Hepatic stellate cell (primary cell): ENCODE data around the gene NLRP3.
"Not testable (repeated sequence)": the region's sequence is repeated elsewhere in the genome, so short reads cannot be mapped to it uniquely, and the experiment has no call there.

Source experiments
- DNase-seq: peaks from one replicate; pipeline ENCODE4 v3.0.0; 2011; ENCODE audit warnings: low spot score

NLRP3 gene

GRCh38 chr1:247390996-247391395, 25.0 kb upstream of the NLRP3 start:
- DNase-seq = no peak

GRCh38 chr1:247392088-247392487, 23.9 kb upstream of the NLRP3 start:
- no peak for DNase-seq

DNA sequence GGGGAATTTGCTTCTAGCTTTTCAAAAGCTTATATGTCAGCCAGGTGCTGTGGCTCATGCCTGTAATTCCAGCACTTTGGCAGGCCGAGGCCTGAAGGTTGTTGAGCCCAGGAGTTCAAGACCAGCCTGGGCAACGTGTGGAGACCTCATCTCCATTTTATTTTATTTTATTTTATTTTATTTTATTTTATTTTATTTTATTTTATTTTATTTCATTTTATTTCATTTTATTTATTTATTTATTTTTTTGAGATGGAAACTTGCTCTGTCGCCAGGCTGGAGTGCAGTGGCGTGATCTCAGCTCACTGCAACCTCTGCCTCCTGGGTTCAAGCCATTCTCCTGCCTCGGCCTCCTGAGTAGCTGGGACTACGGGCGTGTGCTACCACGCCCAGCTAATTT, 20.9 kb upstream of the NLRP3 start:
- not testable (repeated sequence) for DNase-seq

- DNase-seq = no peak
Measured at GRCh38 chr1:247400685-247401084, 15.3 kb upstream of the NLRP3 start.

- DNase-seq = no peak
Measured at GRCh38 chr1:247401310-247402119, 14.5 kb upstream of the NLRP3 start.

DNA sequence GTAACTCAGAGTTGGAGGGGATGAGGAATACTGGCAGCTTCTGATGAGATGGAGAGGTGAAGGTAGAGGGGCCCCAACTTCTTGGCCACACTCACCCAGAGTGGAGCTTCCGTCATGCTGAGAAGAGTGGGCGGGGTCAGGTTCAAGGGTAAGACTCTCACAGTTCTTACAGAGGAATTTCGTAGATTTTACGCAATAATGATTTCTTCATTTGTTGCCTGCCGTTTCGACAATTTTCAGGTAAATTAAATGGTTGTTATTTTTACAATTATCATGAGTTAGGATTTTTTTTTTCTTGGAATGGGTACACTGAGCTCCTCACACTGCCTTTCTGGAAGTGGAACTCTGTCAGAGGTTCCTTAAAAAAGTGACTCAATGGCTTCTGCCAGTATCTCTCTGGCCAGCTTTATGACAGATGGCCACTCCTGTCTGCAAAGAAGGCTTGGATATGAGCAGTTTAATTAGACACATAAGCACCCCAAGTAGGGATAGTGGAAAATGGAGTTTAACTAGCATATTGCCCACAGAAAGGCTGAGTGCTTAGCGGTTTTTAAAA, 13.8 kb upstream of the NLRP3 start:
- DNase-seq = no peak

GRCh38 chr1:247406014-247406656, 9.8 kb upstream of the NLRP3 start:
- no peak for DNase-seq

GRCh38 chr1:247407180-247407616, 8.8 kb upstream of the NLRP3 start:
- no peak for DNase-seq

- DNase-seq = no peak
Measured at GRCh38 chr1:247408100-247408499, 7.9 kb upstream of the NLRP3 start.

GRCh38 chr1:247409869-247410544, 6.0 kb upstream of the NLRP3 start:
- DNase-seq = no peak

GRCh38 chr1:247411621-247412327, 4.2 kb upstream of the NLRP3 start:
- no peak for DNase-seq

GRCh38 chr1:247417831-247418230, 1.9 kb downstream of the NLRP3 start:
- no peak for DNase-seq

DNA sequence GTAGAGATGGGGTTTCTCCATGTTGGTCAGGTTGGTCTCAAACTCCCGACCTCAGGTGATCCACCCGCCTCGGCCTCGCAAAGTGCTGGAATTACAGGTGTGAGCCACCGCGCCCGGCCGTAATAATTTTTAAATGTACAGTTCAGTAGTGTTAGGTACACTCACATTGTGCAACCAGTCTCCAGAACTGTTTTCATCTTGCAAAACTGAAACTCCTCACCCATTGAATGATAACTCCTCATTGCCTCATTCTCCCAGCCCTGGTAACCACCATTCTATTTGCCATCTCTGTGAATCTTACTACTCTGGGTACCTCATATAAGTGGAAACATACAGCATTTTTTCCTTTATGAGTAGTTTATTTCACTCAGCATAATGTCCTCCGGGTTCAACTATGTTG, 3.4 kb downstream of the NLRP3 start:
- DNase-seq = no peak

DNA sequence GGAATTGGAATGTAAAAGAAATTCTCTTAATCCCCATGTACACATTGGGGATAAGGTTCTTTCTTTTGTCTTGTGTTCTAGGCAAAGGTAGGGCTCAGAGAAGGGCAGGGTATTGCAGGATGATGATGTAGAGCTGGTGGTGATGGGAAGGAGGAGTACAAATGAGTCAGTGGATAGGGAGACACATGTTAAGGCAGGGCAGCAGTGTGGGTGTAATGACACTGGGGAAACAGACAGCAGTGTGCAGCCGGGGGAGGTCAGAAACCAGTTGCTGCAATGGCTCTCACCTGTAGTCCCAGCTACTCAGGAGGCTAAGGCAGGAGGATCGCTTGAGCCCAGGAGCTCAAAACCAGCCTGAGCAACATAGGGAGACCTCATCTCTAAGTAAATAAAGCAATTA, 5.1 kb downstream of the NLRP3 start:
- no peak for DNase-seq

DNA sequence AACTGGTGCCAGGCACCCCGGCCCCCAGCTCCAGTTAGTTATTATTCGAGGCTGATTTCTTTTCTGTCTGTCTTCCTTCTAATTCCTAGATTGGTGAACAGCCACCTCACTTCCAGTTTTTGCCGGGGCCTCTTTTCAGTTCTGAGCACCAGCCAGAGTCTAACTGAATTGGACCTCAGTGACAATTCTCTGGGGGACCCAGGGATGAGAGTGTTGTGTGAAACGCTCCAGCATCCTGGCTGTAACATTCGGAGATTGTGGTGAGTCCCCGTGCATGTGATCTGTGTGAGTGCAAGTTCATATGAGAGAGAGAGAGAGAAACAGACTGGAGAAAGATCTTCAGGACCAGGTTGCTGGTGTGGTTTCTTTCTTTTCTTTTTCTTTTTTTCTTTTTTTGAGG, 13.5 kb downstream of the NLRP3 start:
- no peak for DNase-seq

- DNase-seq = no peak
Measured at GRCh38 chr1:247430434-247430833, 14.5 kb downstream of the NLRP3 start.

DNA sequence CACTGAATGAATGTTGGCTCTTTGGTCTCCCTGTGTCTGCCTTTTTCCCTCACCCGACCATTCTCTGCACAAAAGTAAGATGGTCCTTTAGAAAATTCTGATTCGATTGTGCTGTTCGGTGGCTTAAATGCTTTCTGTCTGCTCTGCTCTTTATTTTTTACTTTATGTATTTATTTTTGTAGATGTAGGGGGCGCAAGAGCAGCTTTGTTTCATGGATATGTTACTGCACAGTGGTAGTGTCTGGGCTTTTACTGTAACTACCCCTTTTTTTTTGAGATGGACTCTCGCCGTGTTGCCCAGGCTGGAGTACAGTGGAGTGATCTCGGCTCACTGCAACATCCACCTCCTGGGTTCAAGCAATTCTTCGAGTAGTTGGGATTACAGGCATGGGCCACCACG, 15.7 kb downstream of the NLRP3 start:
- DNase-seq = no peak

DNA sequence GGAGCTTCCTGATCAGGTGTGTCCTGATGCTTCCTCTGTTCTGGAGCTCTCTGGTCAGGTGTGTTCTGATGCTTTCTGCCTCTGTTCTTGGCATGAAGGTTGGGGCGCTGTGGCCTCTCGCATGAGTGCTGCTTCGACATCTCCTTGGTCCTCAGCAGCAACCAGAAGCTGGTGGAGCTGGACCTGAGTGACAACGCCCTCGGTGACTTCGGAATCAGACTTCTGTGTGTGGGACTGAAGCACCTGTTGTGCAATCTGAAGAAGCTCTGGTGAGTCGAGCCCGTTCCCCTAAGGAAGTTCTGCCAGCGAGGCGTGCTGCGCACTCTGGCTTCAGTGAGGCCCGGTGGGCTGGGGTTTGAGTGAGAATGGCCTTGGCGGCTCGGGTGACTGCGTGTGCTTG, 18.0 kb downstream of the NLRP3 start:
- DNase-seq = no peak

DNA sequence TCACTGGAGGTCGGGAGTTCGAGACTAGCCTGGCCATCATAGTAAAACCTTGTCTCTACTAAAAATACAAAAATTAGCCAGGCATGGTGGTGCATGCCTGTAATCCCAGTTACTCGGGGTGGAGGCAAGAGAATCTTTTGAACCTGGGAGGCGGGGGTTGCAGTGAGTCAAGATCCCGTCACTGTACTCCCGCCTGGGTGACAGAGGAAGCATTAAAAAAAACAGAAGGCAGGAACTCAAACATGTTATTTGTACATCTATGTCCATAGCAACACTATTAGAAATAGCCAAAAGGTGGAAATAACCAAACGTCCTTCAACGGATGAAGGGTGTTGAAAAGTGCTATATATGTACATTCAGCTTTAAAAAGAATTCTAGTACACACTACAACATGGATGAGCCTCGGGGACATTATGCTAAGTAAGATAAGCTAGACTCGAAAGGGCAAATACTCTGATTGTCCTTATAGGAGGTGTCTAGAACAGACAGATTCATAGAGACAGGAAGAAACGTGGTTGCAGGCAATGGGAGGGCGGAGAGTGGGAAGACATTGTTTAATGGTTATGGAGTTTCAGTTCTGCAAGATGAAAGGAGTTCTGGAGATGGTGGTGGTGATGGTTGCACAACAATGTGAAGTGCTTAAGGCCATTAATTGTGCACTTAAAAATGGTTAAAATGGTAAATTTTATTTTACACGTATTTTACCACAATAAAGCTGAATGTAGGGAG, 19.2 kb downstream of the NLRP3 start:
- no peak for DNase-seq

DNA sequence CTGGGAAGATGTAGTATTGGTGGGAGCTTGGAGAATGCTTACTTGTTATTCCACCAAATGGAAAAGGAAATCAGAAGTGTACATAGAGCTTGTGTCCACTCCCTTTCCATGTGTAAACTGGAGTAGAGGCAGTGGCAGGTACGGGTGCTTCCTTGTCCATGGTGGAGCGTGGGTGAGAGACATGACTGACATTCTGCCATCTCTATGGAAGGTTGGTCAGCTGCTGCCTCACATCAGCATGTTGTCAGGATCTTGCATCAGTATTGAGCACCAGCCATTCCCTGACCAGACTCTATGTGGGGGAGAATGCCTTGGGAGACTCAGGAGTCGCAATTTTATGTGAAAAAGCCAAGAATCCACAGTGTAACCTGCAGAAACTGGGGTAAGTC, 19.8 kb downstream of the NLRP3 start:
- DNase-seq = no peak
